CD4-positive, alpha-beta T cell treated with Interferon alpha-2 for 1 hour (primary cell): ENCODE results near the gene SEC22A.

ENCODE experiments used
- DNase-seq, 2 donors: peaks; one replicate each; pipeline ENCODE4 v3.0.0-alpha.2; 2020 to 2022

Gene SEC22A

DNA sequence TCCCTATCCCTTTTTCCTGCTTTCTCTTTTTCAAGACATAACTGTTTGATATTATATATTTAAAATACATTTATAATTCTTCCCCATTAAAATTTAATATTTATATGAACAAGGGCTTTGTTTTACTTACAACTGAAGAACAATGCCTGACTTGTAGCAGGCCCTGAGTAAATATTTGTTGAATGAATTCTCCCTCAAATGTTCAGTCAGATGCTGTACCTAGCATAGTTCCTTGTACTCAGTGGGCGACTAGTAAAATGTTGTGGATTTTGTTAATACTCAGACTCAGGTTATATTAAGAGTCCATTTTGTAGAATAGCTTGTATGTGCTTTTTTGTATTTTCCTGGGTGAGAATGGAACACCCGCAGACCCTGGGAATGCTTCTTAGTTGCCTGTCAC, 69.1 kb downstream of the SEC22A start:
- DNase-seq = no peak

DNA sequence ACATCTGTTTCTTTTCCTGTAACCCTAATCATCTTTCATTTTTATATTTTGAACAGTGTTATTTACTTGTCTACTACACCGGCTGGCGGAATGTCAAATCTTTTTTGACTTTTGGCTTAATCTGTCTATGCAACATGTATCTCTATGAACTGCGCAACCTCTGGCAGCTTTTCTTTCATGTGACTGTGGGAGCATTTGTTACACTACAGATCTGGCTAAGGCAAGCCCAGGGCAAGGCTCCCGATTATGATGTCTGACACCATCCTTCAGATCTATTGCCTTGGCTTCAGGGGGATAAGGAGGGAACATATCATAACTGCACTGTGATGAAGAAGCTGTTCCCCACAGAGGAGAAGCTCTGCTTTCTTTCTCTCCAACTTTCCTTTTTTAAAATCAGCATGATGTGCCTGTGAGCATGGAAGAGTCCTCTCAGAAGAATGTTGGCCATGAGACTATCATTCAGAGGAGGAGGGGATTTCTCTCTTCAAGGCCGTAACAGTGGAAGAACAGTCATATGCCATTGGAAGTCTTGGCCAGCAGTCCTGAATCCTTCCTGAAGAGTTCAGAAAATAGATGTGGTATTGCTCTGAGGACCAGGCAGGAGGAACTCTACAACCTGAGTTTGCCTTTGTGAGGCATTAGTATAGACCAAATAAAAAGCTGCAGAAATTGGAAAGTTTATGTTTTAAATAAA, 69.9 kb downstream of the SEC22A start:
- DNase-seq = no peak

DNA sequence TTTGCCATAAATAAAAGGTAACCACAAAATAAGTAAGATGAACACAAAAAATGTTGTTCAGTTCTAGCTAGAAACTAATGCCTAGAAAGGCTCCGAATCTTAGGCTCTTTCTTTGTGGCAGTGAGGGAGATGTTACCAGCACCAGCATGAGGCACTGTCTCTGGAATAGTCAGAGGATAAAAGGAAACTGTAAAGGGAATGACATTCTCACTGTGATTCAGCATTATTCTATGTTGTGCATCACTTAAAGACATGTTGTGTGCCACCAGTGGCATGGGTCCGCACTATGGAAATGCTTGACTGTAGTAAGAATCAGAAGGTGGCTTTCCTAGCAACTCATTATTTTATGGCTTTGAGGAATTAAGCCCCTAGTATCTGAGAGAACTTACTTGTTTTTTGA, 70.8 kb downstream of the SEC22A start:
- DNase-seq = no peak

DNA sequence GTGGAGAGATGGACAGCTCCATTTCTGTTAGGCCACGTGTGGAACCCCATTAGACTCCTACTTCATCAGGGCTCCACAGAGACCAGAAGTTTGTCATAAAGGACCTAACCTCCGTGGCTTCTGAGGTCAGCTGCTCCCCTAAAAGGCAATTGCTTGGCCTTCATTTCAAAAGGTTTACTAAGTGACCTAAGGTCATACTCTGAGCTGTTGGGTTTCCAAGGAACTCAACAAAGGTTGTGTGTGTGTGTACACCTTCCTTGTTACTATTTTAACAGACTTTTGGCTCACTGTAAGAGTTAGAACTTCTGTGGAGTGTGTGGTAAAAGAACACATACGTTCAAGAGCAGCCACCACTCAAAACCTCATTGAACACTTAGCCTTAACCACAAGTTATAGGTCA, 73.9 kb downstream of the SEC22A start:
- no peak for DNase-seq

DNA sequence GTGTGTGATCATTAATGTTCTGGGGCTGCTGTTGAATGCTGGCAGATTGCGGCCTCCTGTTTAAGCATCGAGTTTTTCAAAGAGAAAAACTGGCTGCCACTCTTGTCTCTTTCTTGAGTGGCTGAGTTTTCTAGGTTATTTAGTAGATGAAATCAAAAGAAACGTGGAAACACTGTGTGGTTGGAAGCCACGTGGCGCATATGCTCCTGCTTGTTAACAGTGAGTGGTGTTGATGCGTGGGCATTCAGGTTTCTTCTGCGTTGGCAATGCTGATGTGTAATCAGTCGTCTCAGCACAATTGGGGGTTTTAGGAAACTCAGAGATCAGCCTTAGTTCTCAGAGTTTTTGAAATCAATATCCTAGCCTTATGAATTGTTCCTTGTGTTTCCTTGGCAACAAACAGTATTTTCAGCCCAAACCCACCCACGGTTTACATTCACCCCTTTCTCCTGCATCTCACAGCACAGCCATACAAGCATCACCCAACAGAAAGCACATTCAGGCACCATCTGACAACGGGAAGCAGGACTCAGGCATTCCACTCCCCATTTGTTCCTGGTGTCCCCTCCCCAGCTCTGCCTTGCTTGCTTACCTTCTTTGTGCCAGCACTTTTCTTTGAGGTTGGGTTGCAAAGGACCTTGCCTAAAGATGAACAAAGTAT, 74.7 kb downstream of the SEC22A start:
- no peak for DNase-seq

DNA sequence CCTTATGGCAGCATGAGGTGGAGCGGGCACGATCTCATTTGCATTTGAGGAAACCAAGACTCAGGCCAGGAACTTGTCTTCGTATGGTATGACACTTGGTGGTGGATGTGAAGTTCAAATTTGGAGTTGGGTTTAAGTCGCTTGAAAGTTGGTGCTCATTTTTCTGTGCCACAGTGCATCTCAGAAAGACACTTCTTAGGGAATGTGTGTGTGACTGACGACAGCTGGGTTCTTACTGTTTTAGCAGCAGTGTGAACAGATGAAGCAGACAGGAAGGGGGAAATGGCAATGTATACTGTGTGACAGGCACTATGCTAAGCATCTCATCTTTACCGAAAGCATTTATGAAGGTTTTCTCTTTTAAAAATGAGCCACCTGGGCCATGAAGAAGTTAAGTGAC, 75.4 kb downstream of the SEC22A start:
- no peak for DNase-seq

DNA sequence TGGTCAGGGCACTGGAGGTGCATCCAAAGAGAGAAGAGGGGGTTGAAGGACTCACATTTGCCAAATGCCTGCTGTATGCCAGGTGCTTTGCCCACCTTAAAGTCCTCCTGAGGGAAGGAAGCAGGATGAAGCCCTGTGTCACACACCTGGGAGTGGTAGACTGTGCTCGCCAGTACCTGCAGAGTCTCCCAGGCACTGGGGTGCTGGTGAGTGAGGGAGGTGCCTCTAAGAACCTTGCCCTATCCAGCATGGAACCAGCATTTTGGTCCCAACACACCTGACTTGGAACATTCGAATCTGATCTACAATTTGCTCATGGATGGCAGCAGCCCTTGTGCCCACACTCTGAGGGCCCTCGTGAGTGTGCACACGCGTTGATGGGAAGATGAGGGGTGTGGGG, 76.7 kb downstream of the SEC22A start:
- DNase-seq = no peak

DNA sequence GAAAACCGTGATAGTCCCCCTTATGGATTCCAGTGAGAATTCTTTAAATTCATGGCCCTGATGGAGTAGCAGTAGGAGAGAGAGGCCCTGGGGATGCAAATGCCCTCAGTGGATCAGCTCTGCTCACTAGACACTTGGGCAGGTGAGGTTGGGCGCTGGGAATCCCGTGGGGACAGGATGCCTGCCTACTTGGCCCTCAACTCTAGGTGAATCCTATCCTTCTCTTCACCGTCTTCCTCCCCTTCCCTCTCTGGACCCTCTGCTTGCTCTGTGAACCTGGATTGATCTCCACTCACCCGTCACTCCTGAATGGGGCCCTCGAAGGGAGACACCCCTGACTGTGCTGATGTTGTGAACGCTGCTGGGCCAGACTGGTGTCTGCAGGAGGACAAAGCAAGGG, 77.4 kb downstream of the SEC22A start:
- DNase-seq = no peak

DNA sequence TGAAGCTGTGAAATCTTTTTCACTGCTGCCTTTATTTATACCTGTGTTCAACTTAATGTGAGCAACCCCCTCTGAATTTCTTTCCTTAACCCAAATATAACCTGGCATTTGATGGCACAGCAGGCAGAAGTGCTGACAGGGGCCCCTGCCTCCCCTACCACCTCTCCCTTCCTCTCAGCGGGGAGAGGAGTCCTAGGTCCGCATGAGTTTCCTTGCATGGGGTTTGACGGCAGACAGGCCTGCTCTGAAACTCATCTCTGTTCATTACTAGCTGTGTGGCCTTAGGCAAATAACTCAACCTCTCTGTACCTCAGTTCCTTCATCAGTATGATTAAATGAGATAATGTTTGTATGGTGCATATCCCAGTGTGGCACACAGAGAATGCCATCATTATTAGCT, 79.7 kb downstream of the SEC22A start:
- no peak for DNase-seq

DNA sequence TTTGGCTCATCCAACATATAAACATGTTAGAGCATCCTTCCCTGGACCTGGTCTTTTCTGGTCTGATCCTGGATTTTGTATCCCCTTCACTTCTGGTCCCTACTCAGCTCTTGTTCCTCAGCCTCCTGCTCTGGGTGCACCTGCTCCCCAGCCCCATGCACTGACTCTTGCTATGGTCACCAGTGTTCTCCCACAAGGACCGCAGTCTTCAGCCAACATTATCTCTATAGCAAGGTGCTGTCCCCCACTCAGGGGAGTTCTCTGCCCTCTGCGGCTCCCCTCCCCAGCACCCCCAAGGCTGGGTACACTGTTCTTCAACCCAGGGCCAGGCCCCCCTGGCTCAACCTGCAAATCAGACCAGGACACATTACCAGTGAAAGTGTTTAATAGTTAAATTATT, 80.2 kb downstream of the SEC22A start:
- no peak for DNase-seq

DNA sequence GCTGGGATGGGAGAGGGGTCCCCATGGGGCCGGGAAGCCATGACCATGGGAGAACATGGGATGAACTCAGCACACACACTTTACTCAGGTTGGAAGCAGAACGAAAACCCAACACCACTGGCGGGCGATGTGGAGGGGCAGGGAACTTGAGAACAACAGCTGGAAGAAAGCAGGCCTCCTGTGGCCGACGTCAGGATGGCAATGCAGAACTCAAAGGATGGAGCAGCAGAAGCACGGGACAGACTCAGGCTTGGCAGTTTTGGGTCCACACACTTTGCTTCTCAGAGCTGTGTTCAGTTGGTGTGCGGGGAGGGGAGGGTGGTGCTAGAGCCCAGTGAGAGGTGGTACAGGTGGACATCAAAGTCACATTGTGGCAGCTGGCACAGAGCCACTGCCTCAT, 80.7 kb downstream of the SEC22A start:
- DNase-seq = no peak

DNA sequence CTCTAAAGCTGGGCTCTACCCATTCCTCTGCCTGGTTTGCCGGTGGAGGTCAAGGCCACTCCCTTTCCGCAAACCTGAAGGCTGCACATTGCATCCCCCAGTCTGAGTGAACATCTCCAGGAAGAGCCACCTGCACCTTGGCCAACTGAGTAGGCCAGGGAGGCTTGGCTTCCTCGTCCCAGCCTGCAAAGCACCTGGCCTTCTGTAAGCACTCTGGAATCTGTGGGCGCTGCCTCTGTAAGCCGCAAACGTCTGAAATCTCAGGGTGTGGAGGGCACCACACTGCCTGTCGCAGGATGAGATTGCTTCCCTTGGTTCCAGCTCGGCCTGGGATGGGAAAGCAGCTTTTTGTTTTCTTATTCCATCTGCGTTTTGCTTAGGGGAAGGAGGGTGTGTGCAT, 81.3 kb downstream of the SEC22A start:
- no peak for DNase-seq

DNA sequence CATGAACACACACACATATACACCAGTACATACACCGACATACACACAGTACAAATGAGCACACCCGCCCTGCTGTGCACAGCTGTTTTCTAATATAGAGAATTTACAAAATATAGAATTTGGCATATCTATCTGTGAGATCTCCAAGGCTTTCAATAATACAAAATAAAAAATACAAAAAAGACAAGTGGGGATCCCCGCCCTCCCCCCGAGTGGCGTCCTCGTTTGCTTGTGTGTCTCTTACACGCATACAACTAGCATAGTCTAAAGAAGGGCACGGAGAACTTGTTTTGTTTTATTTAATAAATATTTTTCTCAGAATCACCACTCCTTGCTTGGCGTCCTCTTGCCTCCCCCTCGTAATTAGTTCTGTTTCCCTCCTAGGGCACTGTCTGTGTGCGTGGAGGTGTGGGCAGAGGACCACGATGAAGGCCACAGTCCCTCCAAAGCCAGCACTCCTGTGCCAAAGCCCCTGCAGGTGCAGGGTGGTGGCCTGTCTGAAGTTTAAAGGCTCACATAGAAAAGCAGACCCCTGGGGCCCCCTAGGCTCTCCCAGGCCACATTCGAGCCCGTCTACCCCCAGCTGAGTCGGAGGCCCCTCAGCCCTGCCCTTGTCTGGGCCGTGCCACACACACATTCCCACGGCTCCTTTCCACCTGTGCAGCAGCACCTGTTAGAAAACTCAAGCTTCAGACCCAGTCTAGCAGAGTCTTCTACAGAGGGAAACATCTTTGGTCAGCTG, 82.1 kb downstream of the SEC22A start:
- DNase-seq = no peak

DNA sequence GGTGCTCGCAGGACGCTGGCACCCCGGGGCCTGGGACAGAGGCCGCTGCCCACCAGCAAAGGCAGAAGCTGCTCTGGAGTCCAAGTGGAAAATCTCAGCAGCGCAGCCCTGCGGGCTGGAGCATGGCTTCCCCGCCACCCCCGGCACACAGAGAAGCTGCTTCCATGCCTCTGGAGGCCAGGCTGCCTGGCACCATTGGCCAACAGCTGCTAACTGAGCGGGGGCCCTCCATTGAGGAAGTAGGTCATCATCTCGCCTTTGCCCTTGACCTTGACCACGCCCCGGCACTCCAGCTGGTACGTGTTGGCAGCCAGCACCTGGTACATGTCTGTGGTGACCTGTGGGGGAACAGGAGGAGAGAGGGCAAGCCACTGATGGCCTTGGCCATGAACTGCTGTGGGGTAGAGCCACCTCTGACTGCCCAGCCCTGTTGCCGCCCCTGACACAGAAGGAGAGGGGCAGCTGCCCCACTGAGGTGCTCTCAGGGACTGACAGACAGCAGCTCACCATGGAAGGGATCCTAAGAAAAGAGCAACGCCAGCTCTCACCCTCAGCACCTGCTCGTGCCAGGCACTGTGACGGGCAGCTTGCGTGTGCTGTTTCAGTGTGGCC, 82.8 kb downstream of the SEC22A start:
- no peak for DNase-seq

DNA sequence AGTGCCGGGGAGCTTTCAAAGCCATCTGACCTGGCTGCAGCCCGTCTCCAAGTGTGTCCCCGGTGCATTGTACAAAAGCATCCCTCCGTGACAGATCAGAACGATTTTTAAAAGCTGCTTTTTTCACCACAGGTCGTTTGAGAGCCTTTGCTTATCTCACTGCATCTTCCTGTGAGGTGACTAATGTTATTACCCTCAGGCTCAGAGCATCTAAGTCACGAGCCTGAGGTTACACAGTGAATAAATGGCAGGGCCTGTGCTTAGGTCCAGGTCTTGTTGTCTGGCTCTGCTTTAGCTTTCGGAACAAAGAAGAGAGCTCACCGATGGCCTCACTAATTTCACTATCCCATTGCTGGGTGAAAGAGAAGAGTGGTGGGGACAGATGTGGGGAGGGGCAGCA, 83.3 kb downstream of the SEC22A start:
- DNase-seq = no peak

DNA sequence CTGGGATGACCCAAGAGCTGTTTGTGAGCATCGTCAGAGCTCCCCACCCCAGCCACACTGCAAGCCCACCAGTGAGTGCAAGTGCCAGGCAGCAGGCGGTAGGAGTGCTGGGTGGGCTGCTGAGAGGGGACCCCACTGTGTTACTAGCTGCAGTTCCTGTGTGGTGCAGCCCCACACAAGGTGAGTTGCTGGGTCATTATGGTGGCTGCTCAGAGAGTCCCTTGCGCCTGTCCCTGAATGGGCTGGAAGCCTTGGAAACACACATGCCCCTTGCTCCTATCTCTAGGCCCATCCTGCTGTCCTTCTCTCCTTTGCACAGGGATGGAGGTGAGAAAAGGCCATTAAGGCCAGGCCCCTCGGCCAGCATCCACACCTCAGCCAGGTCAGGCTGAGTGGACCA, 83.7 kb downstream of the SEC22A start:
- DNase-seq = no peak

DNA sequence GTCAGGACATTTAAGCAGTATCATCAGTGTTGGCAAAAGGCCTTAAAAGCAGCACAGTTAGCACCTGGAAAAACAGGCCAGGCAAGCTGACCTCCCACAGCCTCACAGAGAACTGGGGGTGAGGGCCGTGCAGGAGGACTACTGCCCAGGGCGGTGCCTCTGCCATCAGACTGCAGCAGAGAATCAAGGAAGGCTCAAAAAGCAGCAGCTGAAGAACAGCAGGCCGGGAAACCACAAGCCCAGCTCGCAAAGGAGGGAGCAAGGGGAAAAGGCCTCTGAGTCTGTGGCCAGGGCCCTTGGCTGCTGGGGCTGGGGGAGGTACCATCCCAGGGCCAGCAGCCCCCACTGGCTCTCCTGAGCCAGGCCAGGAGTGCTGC, 84.2 kb downstream of the SEC22A start:
- DNase-seq = no peak

DNA sequence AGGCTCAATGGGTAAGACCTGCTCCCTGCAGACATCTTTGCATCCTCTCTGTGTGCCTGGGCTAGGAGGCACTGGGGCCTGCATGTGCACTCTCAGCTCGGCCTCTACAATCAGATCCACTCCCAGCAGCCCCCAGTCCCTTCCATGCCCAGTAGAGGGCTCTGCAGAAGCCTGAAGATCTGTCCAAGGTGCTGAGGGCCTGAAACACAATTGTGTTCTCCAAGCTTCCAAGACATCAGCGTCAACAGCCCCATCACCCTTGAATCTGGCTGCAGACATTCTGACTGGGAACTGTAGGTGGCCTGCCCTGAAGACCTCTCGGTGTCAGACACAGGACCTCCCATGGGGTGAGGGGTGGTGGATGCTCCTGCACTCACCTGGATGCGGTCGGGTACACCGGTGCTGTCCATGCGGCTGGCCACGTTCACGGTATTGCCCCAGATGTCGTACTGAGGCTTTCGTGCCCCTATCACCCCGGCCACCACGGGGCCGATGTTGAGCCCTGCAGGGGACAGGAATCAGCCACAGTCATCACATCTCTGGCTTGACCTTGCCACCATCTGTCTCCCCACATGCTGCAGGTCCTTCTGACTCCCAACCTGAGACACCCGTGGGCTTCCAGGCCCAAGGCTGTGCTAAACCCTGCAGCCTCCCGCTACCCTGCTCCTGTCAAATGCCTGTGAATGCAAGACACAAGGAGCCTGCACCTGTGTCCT, 84.7 kb downstream of the SEC22A start:
- peak in 1 of 2 donors; percentile 23 for DNase-seq

DNA sequence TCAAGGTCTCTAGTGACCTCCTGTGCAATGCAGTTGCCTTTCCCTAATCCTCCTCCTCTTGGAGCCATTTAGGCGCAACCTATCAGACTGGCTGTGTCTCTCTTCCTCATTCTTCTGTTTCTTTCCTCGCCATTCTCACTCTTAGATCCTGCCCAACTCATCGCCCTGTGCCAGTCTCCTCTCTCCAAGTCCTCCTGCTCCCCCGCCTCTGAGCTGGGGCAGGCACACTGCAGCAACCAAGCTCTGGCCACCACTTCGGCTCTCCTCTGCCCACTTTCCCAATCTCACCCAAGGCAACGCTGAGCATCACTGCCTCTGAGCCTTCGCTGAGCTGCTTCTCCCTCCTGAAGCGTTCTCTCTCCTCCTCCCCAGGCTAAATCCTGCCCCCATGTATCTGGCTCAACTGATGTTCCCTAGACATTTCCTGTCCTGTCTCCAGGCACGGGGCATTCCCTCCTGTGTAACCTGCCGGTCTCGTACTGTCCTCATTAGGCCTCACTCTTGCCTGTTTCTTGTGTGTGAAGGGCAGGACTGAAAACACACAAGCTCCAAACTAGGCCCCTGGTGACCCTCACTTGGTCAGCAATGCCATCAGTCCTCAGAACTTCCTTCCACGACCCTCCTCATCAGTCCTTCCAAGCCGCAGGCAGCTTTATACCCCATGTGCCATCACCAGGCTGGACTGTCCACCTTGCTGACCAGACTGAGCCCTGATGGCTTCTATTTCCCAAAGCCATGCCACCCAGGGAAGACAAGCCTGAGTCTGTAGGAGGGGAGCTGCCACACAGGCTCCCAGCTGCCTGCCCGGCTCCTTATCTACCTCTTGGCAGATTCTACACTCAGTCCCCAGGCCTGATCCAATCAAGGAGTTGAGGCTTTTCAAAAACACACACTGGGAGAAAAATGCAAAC, 85.6 kb downstream of the SEC22A start:
- DNase-seq = no peak

DNA sequence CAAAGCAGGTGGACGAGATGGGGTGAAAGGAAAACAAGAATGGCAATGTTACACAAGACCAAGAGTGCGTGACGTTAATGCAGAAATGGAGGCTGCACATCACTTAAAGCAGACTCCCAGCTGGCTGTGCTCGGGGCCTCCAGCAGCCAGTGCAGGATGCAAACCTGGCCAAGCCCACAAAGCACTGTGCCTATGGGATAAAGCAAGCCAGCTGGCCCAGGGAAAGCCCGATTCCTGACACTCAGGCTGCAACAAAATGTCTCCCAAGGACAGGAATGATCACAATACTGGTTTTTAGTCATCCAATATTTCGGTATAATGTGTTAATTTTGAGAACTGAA, 86.2 kb downstream of the SEC22A start:
- no peak for DNase-seq

DNA sequence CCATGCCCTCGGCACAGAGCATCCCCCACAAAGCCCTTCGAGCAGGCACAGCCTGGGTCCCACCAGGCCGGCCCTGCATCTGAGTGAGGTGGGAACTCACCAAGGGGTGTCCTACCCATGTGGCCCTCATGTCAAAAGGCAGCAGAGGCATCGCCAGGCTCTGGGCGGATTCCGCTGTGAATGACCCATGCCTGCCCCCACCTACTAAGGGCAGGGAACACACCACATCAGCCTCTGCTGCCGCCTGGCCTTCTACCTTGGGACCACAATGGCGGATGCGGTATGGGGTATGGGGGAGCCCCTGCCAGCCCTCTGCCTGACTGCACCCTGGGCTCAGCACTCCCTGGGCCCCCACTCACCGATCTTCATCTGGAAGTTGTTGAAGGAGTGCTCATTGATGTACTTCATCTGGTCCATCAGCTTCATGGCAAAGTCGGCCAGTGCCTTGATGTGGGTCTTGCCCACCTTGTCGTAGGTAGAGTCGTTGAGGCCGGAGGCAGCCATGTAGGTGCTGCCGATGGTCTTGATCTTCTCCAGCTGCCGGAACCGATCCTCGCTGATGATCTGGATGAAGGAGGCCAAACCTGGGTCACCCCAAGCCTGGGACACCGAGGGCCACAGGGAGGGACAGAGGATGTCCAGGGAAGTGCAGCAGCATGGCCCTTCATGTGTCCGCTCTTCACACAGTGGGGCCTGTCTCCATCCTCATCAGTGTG, 87.8 kb downstream of the SEC22A start:
- DNase-seq = no peak
